K562 (cell line): ENCODE measurements around the gene MYBL2. TPM values are rescaled to one million over a fixed set of nuclear protein-coding genes. Genes with fewer than 3 reads are reported as not detected.

ENCODE experiments used
- ATAC-seq: fragments of 200-7000 bp; cut with Tn5 transposase; 3 replicates; pipeline ENCODE4 v1.9.1; 2020; ENCODE audit warnings: moderate library complexity
- BruUV-seq: library from RNA; stranded (reverse); fragments of 400-500 nt; replicated peaks from 2 replicates; lab custom pipeline; 2021; lab: Mats Ljungman, UMichigan
- CTCF ChIA-PET: fragments of 300-600 bp; formaldehyde crosslinking; extraction: SDS; loops from one replicate; lab custom pipeline; 2021; ENCODE audit warnings: low intra/inter-chr PET ratio; lab: Yijun Ruan, JAX
- POLR2A ChIA-PET: fragments of 300-600, 350-650 bp; sonication (Branson Sonifier 250); formaldehyde crosslinking; extraction: SDS; loops from one replicate; lab custom pipeline; 2021; ENCODE audit warnings: antibody characterized with exemption, inconsistent platforms; lab: Yijun Ruan, JAX
- DNase-seq, 4 experiments: peaks; one replicate each; pipeline versions ENCODE4 v3.0.0 to v3.0.0-alpha.2; 2011 to 2018; ENCODE audit warnings: low spot score in 3 of 4, mixed read lengths in 3 of 4; ENCODE audit errors: extremely low read depth in 1 of 4
- FAIRE-seq: peaks from 2 replicates; lab custom pipeline; 2011; peaks lifted over from hg19 to GRCh38; lab: Jason Lieb, UNC
- H2AFZ ChIP-seq: 2 replicates; pipeline ENCODE4 v1.6.0; 2011; ENCODE audit warnings: low read depth, low read length, control low read depth, inconsistent platforms
- H3K27ac ChIP-seq: fragments of 200-600 bp; 3 replicates; pipeline ENCODE4 v1.8.0; 2011; ENCODE audit warnings: low read depth, mild to moderate bottlenecking, control low read depth, inconsistent platforms, low read length, moderate library complexity, mixed read lengths; ENCODE audit errors: extremely low read depth
- H3K27me3 ChIP-seq, 2 experiments: fragments of 300-600 bp in 1 of 2; 2 replicates in 1 of 2; 3 replicates in 1 of 2; pipeline versions ENCODE4 v1.6.0 to v1.8.0; 2011; ENCODE audit warnings: inconsistent platforms in 2 of 2, low read length in 2 of 2, mild to moderate bottlenecking in 1 of 2, mixed read lengths in 1 of 2, moderate library complexity in 1 of 2; ENCODE audit not compliant: control insufficient read depth in 2 of 2, insufficient read depth in 2 of 2
- H3K36me3 ChIP-seq: fragments of 300-600 bp; 3 replicates; pipeline ENCODE4 v1.8.0; 2011; ENCODE audit warnings: mild to moderate bottlenecking, low read length, inconsistent platforms; ENCODE audit not compliant: control insufficient read depth, insufficient read depth
- H3K4me1 ChIP-seq, 2 experiments: fragments of 200-600 bp in 1 of 2; replicated peaks in 1 of 2; 2 replicates in 1 of 2; 3 replicates in 1 of 2; pipeline versions ENCODE4 v1.5.1 to v1.8.0; 2011; ENCODE audit warnings: inconsistent platforms in 2 of 2, low read length in 2 of 2, mild to moderate bottlenecking in 1 of 2, mixed read lengths in 1 of 2, moderate library complexity in 1 of 2; ENCODE audit not compliant: control insufficient read depth in 2 of 2, insufficient read depth in 2 of 2
- H3K4me2 ChIP-seq: 2 replicates; pipeline ENCODE4 v1.6.1; 2011; ENCODE audit warnings: low read length, control low read depth, inconsistent platforms, mixed read lengths; ENCODE audit not compliant: insufficient read depth
- H3K4me3 ChIP-seq: fragments of 200-600 bp; sonication (generic), shearing (Covaris generic); 2 replicates; pipeline ENCODE4 v1.5.1; 2016; ENCODE audit warnings: control low read depth, inconsistent platforms
- H3K79me2 ChIP-seq: fragments of 200-600 bp; 3 replicates; pipeline ENCODE4 v1.8.0; 2011; ENCODE audit warnings: low read length, inconsistent platforms; ENCODE audit not compliant: control insufficient read depth, insufficient read depth
- H3K9ac ChIP-seq, 2 experiments: 2 replicates each; pipeline versions ENCODE4 v1.6.0 to v1.6.1; 2011; ENCODE audit warnings: low read depth in 2 of 2, low read length in 2 of 2, control low read depth in 1 of 2, inconsistent platforms in 1 of 2, mild to moderate bottlenecking in 1 of 2, mixed read lengths in 1 of 2; ENCODE audit not compliant: insufficient read depth in 1 of 2
- H3K9me1 ChIP-seq: one replicate; pipeline ENCODE4 v1.6.0; 2011; ENCODE audit warnings: inconsistent platforms, mild to moderate bottlenecking, low read length, moderate library complexity; ENCODE audit not compliant: control insufficient read depth, insufficient read depth
- H3K9me3 ChIP-seq: replicated peaks from 2 replicates; pipeline ENCODE4 v1.5.1; 2011; ENCODE audit warnings: low read depth, low read length, inconsistent platforms; ENCODE audit not compliant: control insufficient read depth, insufficient read depth
- H4K20me1 ChIP-seq: replicated peaks from 2 replicates; pipeline ENCODE4 v1.6.1; 2011; ENCODE audit warnings: low read length, inconsistent platforms, mixed read lengths; ENCODE audit not compliant: control insufficient read depth, insufficient read depth
- HDAC3 ChIP-seq: fragments of 450-650 bp; IDR thresholded peaks from 2 replicates; pipeline ENCODE4 v1.6.1; 2018; ENCODE audit warnings: borderline replicate concordance, mild to moderate bottlenecking, moderate library complexity; ENCODE audit not compliant: partially characterized antibody
- JUN ChIP-seq, 2 experiments: sonication (generic) in 1 of 2; formaldehyde crosslinking in 1 of 2; IDR thresholded peaks; 2 replicates each; pipeline versions ENCODE4 v1.6.1 to v1.8.0; 2012 to 2022; ENCODE audit warnings: borderline replicate concordance in 2 of 2, mild to moderate bottlenecking in 2 of 2, improper control_type of control experiment in 1 of 2, low read depth in 1 of 2, low read length in 1 of 2, missing genetic modification reagents in 1 of 2
- NCOA1 ChIP-seq: fragments of 450-650 bp; IDR thresholded peaks from 2 replicates; pipeline ENCODE4 v1.6.1; 2016; ENCODE audit warnings: low read depth
- PKNOX1 ChIP-seq: fragments of 450-650 bp; IDR thresholded peaks from 2 replicates; pipeline ENCODE4 v1.6.1; 2016
- TCF3 ChIP-seq: sonication (generic); formaldehyde crosslinking; IDR thresholded peaks from 2 replicates; pipeline ENCODE4 v1.4.0; 2020; ENCODE audit warnings: mild to moderate bottlenecking, missing genetic modification reagents
- WGBS: fragments of 100-300 bp; shearing (Covaris generic); methylation state at CpG from one replicate; pipeline ENCODE4 v1.1.6; 2016; ENCODE audit warnings: low coverage, mixed read lengths; ENCODE audit not compliant: insufficient coverage; ENCODE audit errors: missing lambda C conversion rate; 5-methylcytosine and 5-hydroxymethylcytosine counted together
- in situ Hi-C: fragments of 300-500 bp; cut with MboI; formaldehyde crosslinking; loops from 4 replicates; pipeline ENCODE4 v1.15.0; 2018; ENCODE audit warnings: inconsistent platforms, mixed read lengths
- intact Hi-C: fragments of 100-400 bp; cut with micrococcal nuclease; formaldehyde crosslinking; loops from 2 replicates; pipeline ENCODE4 v1.14.2; 2022
- polyA plus RNA-seq, 8 experiments: library from polyadenylated mRNA; depleted of rRNA in 4 of 8; stranded (reverse) in 5 of 8; unstranded in 3 of 8; fragments of >200 nt; fragmentation: Nextera tagmentation in 2 of 8; fragmentation: Illumina TruSeq in 1 of 8; extraction: Ambion mirVana in 2 of 8; extraction: Trizol in 1 of 8; gene quantifications; 2 replicates each; pipeline versions ENCODE4 v1.2.1 to v1.2.3, GENCODE V29; 2011 to 2014; ENCODE audit warnings: inconsistent platforms in 1 of 8, missing spikeins in 1 of 8
- total RNA-seq, 7 experiments: library from RNA; depleted of rRNA in 6 of 7; stranded (reverse); fragments of >200 nt in 6 of 7; fragmentation: Illumina TruSeq in 2 of 7; extraction: Trizol in 2 of 7; gene quantifications; 2 replicates each; pipeline versions ENCODE4 v1.2.1 to v1.2.3, GENCODE V29; 2011 to 2021; ENCODE audit warnings: low replicate concordance in 1 of 7

Gene MYBL2
- total and polyA plus RNA-seq, 9 of the 15 experiments (the other 6 are each of a cell fraction or from before 2014, with no cell fraction given) = 4.4 to 169 (median 52.5) TPM

- ChIA-PET CTCF (no interaction called here), POLR2A (interaction anchor here (1.3 to 1.7 kb wide), 2 partner anchors 11 to 257 kb away, joined by 3 to 6 read pairs; partner anchors contain the start of gene SRSF6)
- 98% methylated on average over 7 of the region's 9 CpGs for WGBS
- Histone ChIP-seq H3K9ac (no peak overlapping the region), H3K4me3 (no peak overlapping the region), H3K79me2 (no peaks in the 10 kb centered on the region), H3K9me1 (no peaks in the 10 kb centered on the region), H3K27me3 (no peaks in the 10 kb centered on the region), H3K4me1 (no peaks in the 10 kb centered on the region; a peak in 1 of 5 replicates), H4K20me1 (no peaks in the 10 kb centered on the region), H3K36me3 (peaks cover 63% of the 10 kb centered on the region; the same call in 2 of the 3 replicates), H3K9me3 (no peaks in the 10 kb centered on the region), H3K27ac (no peak overlapping the region), H3K4me2 (no peak overlapping the region), H2AFZ (no peak overlapping the region)
- intact Hi-C loops = no loop called here
- ATAC-seq (no peak), FAIRE-seq (no peak), DNase-seq (no peak)
- no peak for TF ChIP-seq JUN (IDR thresholded peaks at IDR 0.05; ENCODE audit: borderline replicate concordance, low read depth, low read length)
- no peak for TF ChIP-seq JUN (CRISPR knock-in tag; IDR thresholded peaks at IDR 0.05; ENCODE audit: borderline replicate concordance)
- no peak for TF ChIP-seq PKNOX1
- no peak for TF ChIP-seq HDAC3
- TF ChIP-seq NCOA1 = no peak
- TF ChIP-seq TCF3 (CRISPR knock-in tag) = no peak
- no TSS peak for BruUV-seq
- in situ Hi-C loops = no loop called here
These were observed 48.1 kb downstream of the MYBL2 start for GRCh38 chr20:43715044-43715443.
